Naive thymus-derived CD8-positive, alpha-beta T cell (primary cell): ENCODE data around the gene HBS1L. TPM values are rescaled to one million over a fixed set of nuclear protein-coding genes. Genes with fewer than 3 reads are reported as not detected.

Source experiments
- ATAC-seq, 2 donors: fragments of 150-1000 bp; cut with Tn5 transposase in 1 of 2; sonication (Bioruptor Pico), chemical (Tn5 transposase) in 1 of 2; 1 replicate in 1 of 2; 2 replicates in 1 of 2; pipeline ENCODE4 v1.10.0; 2021; ENCODE audit warnings: mild to moderate bottlenecking in 2 of 2, moderate library complexity in 2 of 2
- POLR2A ChIA-PET: fragments of 350-600 bp; sonication (Branson Sonifier 250); formaldehyde crosslinking; loops from one replicate; lab custom pipeline; 2021; ENCODE audit warnings: antibody characterized with exemption; lab: Charles Lee
- DNase-seq, 10 donors: peaks; one replicate each; pipeline versions ENCODE4 v3.0.0 to v3.0.0-alpha.2; 2020 to 2022
- H3K27ac Mint-ChIP-seq, 10 donors: one replicate each; pipeline ENCODE4 v1.8.0; 2020 to 2022; ENCODE audit warnings: mild to moderate bottlenecking in 10 of 10, mixed read lengths in 10 of 10, moderate library complexity in 4 of 10, inconsistent platforms in 1 of 10
- H3K27me3 Mint-ChIP-seq, 5 donors: one replicate each; pipeline ENCODE4 v1.8.0; 2021 to 2022; ENCODE audit warnings: mixed read lengths in 5 of 5
- H3K36me3 Mint-ChIP-seq, 3 donors: one replicate each; pipeline ENCODE4 v1.8.0; 2020 to 2022; ENCODE audit warnings: mixed read lengths in 3 of 3, mild to moderate bottlenecking in 2 of 3, inconsistent platforms in 1 of 3
- H3K4me1 Mint-ChIP-seq, 4 donors: one replicate each; pipeline ENCODE4 v1.8.0; 2021 to 2022; ENCODE audit warnings: mixed read lengths in 4 of 4
- H3K4me3 Mint-ChIP-seq, 10 donors: one replicate each; pipeline ENCODE4 v1.8.0; 2020 to 2022; ENCODE audit warnings: mild to moderate bottlenecking in 10 of 10, mixed read lengths in 10 of 10, moderate library complexity in 6 of 10, inconsistent platforms in 1 of 10
- H3K9me3 Mint-ChIP-seq, 9 donors: one replicate each; pipeline ENCODE4 v1.8.0; 2020 to 2022; ENCODE audit warnings: mixed read lengths in 9 of 9, mild to moderate bottlenecking in 3 of 9, inconsistent platforms in 1 of 9, moderate library complexity in 1 of 9
- polyA plus RNA-seq, 3 donors: library from polyadenylated mRNA; unstranded; fragments of 300-500 nt; fragmentation: Illumina TruSeq; gene quantifications; one replicate each; pipeline ENCODE4 v1.2.3, GENCODE V29; 2021
- total RNA-seq, 8 experiments: library from RNA in 2 of 8; stranded (reverse) in 2 of 8; gene quantifications; one replicate each; pipeline ENCODE4 v1.2.3 and lab custom pipeline; 2021 to 2026

Gene HBS1L
- total and polyA plus RNA-seq, 5 experiments from 2014 or later = 71.1 to 96.9 (median 78.2) TPM

DNA sequence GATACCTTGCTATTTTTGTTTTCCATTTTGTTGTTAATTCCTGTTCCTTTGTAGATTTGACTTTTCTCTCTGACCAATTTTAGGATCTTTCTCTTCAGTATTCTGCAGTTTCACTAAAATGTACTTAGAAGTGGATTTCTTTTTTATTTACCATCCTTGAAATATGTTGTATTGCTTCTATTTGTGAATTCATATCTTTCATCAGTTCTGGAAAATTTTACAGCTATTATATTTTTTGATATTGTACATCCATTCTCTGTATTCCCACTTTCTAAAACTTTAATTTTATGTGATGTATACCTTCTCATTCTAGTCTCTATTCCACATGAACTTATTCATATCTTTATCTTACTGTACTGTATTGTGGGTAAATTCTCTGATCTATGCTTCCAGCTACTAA, 95.0 kb downstream of the HBS1L start:
- POLR2A ChIA-PET = no interaction called here
- DNase-seq = no peak
- ATAC-seq = no peak
- Mint-ChIP-seq H3K27ac (peak overlapping the region in 1 of 10 donors; percentile 49), H3K36me3 (peaks cover 27 to 47% (median 46%) of the 10 kb centered on the region in 3 donors), H3K4me1 (no peaks in the 10 kb centered on the region), H3K9me3 (peaks cover 0 to 24% (median 5%) of the 10 kb centered on the region in 9 donors), H3K4me3 (no peak overlapping the region), H3K27me3 (no peaks in the 10 kb centered on the region)

DNA sequence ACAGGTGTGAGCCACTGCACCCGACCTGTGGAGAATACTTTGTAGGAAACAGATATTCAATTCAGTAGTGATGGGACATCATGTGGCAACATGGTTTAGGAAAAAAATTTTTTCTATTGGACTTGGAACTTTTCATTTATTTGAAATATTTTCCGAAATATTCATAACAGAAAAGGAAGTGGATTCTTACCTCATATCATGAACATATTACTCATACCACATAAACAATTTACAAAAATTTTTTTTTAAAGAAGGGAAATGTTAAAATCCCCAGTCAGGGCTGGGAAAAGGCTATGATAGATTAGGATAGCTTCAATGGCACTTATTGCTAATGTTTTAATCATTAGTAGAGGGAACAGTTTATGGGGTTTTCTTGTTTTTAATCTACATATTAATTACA, 97.9 kb downstream of the HBS1L start:
- H3K9me3 Mint-ChIP-seq = peaks cover 0 to 24% (median 4%) of the 10 kb centered on the region in 9 donors
- H3K4me1 Mint-ChIP-seq = peaks cover 0 to 2% (median 0%) of the 10 kb centered on the region in 4 donors
- no peak overlapping the region for H3K27ac Mint-ChIP-seq
- peaks cover 13 to 23% (median 20%) of the 10 kb centered on the region in 3 donors for H3K36me3 Mint-ChIP-seq
- POLR2A ChIA-PET = no interaction called here
- ATAC-seq (no peak), DNase-seq (no peak)
- H3K4me3 Mint-ChIP-seq = no peak overlapping the region
- no peaks in the 10 kb centered on the region for H3K27me3 Mint-ChIP-seq

DNA sequence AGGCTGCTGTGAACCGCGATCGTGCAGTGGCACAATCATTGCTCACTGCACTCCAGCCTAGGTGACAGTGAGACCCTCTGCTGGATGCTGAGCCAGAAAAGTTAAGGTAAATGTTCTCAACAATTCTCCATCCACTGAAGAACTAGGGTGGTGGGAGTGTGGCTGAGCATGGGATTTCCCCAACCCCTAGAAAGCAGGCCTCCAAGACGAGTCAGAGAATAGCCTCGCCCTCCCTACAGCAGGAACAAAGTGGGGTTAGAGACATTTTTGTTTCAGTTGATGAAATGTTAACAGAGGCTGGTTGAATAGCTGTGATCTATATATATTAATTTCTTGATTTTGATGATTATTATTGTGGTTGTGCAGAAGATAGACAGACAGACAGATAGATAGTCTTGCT, 98.6 kb downstream of the HBS1L start:
- DNase-seq (no peak), ATAC-seq (no peak)
- Mint-ChIP-seq H3K9me3 (peaks cover 0 to 20% (median 4%) of the 10 kb centered on the region in 9 donors), H3K4me1 (peaks cover 0 to 2% (median 0%) of the 10 kb centered on the region in 4 donors), H3K36me3 (peaks cover 6 to 17% (median 14%) of the 10 kb centered on the region in 3 donors), H3K27ac (peak overlapping the region in 1 of 10 donors; percentile 20), H3K27me3 (no peaks in the 10 kb centered on the region), H3K4me3 (no peak overlapping the region)
- POLR2A ChIA-PET = no interaction called here

DNA sequence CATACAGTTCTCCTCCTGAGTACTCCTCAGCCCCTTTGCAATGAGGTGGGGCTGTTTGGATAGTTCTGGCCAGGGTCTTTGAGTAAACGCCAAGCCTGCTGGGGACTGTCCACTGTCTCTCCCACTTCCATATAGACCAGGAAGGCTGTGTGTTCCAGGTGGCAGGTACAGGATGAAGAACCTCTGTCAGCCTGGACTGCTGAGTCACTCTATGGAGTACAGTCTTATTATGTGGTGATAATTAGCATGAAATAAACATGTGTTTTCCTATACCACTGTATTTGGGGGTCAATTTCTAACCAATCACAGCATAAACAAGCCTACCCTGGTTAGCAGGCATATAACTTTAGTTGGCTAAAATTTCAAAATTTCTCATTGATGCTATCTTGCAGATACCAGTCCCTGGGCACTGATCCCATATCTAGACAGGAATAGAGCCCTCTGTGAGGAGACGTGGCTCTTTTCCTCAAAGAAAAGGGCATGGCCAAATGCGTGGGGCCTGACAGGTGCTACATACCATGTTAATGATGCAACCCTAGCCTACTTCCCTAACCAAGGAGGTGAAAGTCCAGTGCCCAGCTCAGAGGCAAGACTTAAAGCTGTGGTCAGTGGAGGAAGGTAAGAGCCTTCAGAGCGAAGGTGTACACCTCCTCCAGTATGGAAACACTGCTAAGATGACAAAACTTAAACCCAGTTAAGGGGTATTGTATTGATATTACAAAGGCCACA, 100.2 kb downstream of the HBS1L start:
- no peak for DNase-seq
- ATAC-seq = no peak
- H3K27ac Mint-ChIP-seq = peak overlapping the region in 4 of 10 donors; percentile 14 to 33 (median 24)
- POLR2A ChIA-PET = no interaction called here
- H3K9me3 Mint-ChIP-seq = peaks cover 0 to 4% (median 0%) of the 10 kb centered on the region in 9 donors
- H3K36me3 Mint-ChIP-seq = peaks cover 0 to 6% (median 4%) of the 10 kb centered on the region in 3 donors
- H3K27me3 Mint-ChIP-seq = no peaks in the 10 kb centered on the region
- H3K4me1 Mint-ChIP-seq = peaks cover 0 to 4% (median 0%) of the 10 kb centered on the region in 4 donors
- no peak overlapping the region for H3K4me3 Mint-ChIP-seq

DNA sequence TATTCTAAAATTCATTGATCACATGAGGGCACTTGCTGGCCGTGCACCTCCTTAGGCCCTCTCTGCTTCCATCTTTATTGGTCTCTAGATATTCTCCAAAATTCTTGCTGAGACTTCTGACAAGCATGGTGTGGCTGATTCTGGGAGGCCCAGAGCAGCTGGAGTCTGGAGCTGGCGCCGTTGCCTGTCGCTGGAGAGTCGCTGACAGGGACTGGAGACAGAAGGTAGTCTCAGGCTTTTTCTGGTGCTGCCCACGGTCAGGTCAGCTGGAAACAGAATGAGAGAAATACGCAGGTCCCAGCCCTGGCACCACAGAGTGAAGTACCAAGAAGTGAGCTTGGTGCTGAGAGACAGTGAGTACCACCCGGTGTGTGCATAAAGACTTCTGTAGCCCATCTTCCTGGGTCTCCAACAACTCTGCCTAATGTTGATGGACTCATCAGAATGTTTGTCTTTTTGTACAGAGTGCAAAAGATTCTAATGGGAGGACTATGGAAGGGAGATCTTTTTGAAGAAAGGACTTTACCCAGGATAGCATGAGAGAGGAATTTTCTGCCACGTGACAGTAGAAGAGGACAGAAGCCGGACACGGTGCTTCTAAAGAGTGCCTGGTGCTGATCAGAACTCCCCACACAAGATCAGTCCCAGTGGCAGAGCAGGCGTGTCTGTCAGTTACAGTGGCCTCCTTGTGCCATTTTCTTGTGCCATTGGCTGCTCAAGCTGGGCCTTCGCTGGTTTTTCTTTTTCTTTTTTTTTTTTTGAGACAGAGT, 102.9 kb downstream of the HBS1L start:
- DNase-seq = no peak
- Mint-ChIP-seq H3K4me1 (peaks cover 0 to 4% (median 0%) of the 10 kb centered on the region in 4 donors), H3K4me3 (peak overlapping the region in 1 of 10 donors; percentile 1), H3K27ac (no peak overlapping the region), H3K27me3 (no peaks in the 10 kb centered on the region), H3K9me3 (no peaks in the 10 kb centered on the region), H3K36me3 (peaks cover 0 to 2% (median 0%) of the 10 kb centered on the region in 3 donors)
- POLR2A ChIA-PET = no interaction called here
- ATAC-seq = no peak

DNA sequence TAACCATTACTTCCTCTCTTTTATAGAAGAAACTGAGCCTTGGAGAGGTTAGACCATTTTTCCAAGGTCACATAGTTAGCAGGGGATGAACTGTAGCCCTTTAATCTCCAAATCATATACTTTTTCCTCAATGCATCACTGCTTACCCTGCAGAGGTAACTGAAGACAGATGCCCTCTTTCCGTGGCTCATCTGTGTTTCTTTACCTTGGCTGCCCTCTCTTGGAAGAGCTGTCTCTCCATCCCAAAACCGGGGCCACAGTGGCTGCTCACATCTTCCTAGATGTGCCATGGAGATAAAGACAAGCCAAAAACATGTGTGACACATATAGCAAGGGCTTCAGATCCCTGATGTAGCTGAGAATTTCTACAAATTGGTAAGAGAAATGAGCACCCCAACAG, 104.1 kb downstream of the HBS1L start:
- Mint-ChIP-seq H3K36me3 (peaks cover 0 to 2% (median 0%) of the 10 kb centered on the region in 3 donors), H3K9me3 (no peaks in the 10 kb centered on the region), H3K4me1 (peaks cover 0 to 4% (median 0%) of the 10 kb centered on the region in 4 donors), H3K27ac (peak overlapping the region in 1 of 10 donors; percentile 46), H3K4me3 (no peak overlapping the region), H3K27me3 (no peaks in the 10 kb centered on the region)
- POLR2A ChIA-PET = no interaction called here
- ATAC-seq = no peak
- no peak for DNase-seq

DNA sequence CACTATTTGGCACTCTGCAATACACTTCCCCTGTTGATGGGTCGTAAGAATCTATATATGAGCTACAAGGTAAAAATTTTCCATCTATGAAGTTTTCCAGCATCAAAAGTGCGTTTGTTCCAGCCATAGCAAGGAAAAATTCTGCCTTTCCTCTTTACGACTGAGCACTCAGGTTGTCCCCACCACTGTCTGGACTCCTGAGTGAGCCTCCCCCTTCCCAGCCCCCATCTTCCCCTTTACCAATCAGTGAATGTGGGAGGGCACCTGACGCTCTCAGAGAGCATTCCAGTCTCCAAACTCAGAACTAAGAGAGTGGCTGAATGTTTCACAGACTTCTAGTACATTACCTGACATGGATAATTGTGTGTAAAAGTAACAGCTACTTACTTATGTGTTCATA, 104.7 kb downstream of the HBS1L start, which contains the start of gene ALDH8A1:
ALDH8A1 (minus strand) TSS at position 175 of the 400 bp plus-strand sequence; CDS start at position 127, 48 bp downstream.
- Mint-ChIP-seq H3K36me3 (peaks cover 0 to 2% (median 0%) of the 10 kb centered on the region in 3 donors), H3K27ac (peak within 1 kb of the TSS in 2 of 10 donors; percentile 3 to 46), H3K27me3 (no peaks in the 10 kb centered on the region), H3K4me1 (peaks cover 0 to 4% (median 0%) of the 10 kb centered on the region in 4 donors), H3K9me3 (no peaks in the 10 kb centered on the region), H3K4me3 (no peak within 1 kb of the TSS)
- ATAC-seq (no peak), DNase-seq (no peak)
- POLR2A ChIA-PET = no interaction called here

DNA sequence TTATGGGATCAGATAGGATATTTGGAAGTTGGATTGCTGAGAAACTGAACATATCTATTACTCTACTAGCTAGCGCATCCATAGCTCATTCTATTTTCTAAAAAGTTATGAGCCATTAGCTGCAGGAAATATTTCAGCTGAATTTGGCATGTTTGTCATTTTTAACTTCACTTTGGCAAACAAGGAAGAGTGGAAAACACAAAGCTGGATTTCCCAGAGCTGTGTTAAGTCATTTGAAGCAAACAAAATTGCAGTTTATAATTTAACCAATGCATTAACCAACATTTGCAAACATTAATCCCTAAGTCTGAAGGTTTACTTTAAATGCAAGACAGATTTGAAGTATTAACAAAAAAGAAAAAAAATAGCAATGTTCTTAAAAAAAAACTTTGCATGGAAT, 105.9 kb downstream of the HBS1L start:
- no peak for DNase-seq
- no peaks in the 10 kb centered on the region for H3K9me3 Mint-ChIP-seq
- no peaks in the 10 kb centered on the region for H3K27me3 Mint-ChIP-seq
- H3K27ac Mint-ChIP-seq = no peak overlapping the region
- peaks cover 0 to 2% (median 0%) of the 10 kb centered on the region in 3 donors for H3K36me3 Mint-ChIP-seq
- H3K4me3 Mint-ChIP-seq = no peak overlapping the region
- H3K4me1 Mint-ChIP-seq = peaks cover 0 to 4% (median 0%) of the 10 kb centered on the region in 4 donors
- POLR2A ChIA-PET = no interaction called here
- no peak for ATAC-seq

DNA sequence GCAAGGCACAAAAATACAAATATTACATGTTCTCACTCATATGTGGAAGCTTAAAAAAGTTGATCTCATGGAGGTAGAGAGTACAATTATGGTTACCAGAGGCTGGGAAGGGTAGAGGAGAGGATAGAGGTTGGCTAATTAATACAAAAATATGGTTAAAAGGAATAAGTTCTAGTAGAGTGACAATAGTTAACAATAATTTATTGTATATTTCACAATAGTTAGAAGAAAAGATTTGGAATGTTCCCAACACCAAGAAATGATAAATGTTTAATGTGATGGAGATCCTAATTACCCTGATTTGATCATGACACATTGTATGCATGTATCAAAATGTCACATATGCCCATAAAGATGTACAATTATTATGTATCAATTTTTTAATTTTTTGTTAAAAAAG, 106.5 kb downstream of the HBS1L start:
- Mint-ChIP-seq H3K4me3 (no peak overlapping the region), H3K4me1 (peaks cover 0 to 2% (median 0%) of the 10 kb centered on the region in 4 donors), H3K9me3 (no peaks in the 10 kb centered on the region), H3K27ac (no peak overlapping the region), H3K27me3 (no peaks in the 10 kb centered on the region), H3K36me3 (peaks cover 0 to 2% (median 0%) of the 10 kb centered on the region in 3 donors)
- POLR2A ChIA-PET = no interaction called here
- no peak for DNase-seq
- ATAC-seq = no peak

DNA sequence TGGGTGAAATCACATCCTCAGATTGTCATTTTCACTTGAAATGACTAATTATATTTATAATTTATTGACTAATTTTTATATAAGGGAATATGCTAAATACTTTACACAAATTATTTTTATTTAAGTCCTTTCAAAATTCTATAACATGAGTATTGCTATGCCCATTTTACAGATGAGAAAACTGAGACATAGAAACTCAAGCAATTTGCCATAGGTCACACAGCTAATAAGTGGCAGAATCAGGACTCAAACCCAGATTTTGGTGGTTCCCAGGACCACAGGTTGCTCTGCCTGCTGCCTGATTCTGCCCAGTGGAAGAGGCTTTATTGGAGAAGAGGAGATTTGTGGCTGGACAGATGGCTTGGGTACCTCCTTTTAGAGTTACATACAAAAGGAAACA, 109.6 kb downstream of the HBS1L start:
- H3K27ac Mint-ChIP-seq = no peak overlapping the region
- H3K36me3 Mint-ChIP-seq = peaks cover 0 to 3% (median 2%) of the 10 kb centered on the region in 3 donors
- no peak overlapping the region for H3K4me3 Mint-ChIP-seq
- DNase-seq (no peak), ATAC-seq (no peak)
- H3K27me3 Mint-ChIP-seq = no peaks in the 10 kb centered on the region
- POLR2A ChIA-PET = no interaction called here
- H3K9me3 Mint-ChIP-seq = no peaks in the 10 kb centered on the region
- H3K4me1 Mint-ChIP-seq = no peaks in the 10 kb centered on the region

DNA sequence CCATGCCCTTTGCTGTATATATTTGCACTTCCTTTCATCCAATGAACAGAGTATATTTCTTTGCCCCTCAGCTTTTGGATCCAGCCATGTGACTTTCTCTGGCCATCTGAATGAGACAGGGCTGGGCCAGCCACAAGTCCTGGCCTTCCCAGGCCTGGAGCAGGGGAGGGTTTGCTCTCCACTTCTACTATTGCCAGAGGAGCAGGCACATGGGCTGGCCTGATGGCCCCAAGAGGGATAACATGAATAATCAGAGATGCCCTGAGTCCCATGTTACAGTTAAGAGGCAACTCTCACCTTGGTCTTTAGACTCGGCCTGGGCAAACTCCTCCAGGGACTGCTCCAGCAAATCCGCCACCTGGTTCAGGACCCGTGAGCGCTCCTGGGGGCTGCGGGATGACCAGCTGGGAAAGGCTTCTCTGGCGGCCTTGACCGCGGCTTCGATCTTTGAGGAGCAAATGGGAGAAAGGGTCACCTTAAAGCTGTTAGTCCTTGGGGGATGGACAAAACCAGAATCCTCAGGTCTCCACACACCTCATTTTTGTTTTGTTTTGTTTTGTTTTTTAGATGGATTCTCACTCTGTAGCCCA, 111.0 kb downstream of the HBS1L start:
- Mint-ChIP-seq H3K36me3 (peaks cover 0 to 3% (median 2%) of the 10 kb centered on the region in 3 donors), H3K27ac (peak overlapping the region in 1 of 10 donors; percentile 20), H3K4me1 (peaks cover 3 to 11% (median 7%) of the 10 kb centered on the region in 4 donors), H3K27me3 (no peaks in the 10 kb centered on the region), H3K9me3 (no peaks in the 10 kb centered on the region), H3K4me3 (no peak overlapping the region)
- POLR2A ChIA-PET = no interaction called here
- no peak for ATAC-seq
- DNase-seq = no peak

DNA sequence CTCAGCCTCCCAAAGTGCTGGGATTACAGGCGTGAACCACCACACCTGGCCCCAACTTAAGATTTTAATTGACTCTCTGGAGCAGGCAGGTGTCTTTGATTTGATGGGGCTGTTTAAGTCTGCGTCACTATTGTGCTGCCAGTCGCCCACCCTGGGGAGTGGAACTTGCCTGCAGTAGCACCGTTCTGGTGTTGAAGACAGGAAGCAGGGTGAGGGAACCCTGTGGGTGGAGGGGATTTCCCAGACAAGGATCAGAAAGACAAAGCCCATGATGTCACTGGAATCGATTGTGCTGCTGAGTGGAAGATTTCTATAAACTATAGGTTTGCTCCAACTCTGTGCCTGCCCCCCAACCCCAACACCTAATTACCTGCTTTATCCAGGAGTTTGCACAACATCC, 115.7 kb downstream of the HBS1L start:
- peak in 9 of 10 donors; percentile 8 to 53 (median 35) for DNase-seq
- Mint-ChIP-seq H3K4me1 (peaks cover 3 to 11% (median 7%) of the 10 kb centered on the region in 4 donors), H3K9me3 (no peaks in the 10 kb centered on the region), H3K36me3 (peaks cover 0 to 13% (median 0%) of the 10 kb centered on the region in 3 donors), H3K4me3 (no peak overlapping the region), H3K27me3 (no peaks in the 10 kb centered on the region), H3K27ac (peak overlapping the region in 3 of 10 donors; percentile 37 to 68 (median 41))
- POLR2A ChIA-PET = no interaction called here
- peak; percentile 92 to 98 for ATAC-seq
